K562 (cell line): Measurements from ENCODE around the gene ST6GALNAC3. TPM values are rescaled to one million over a fixed set of nuclear protein-coding genes. Genes with fewer than 3 reads are reported as not detected.

Experiments used
- MTF1 ChIP-seq: fragments of 250-450 bp; sonication (Bioruptor Pico); IDR thresholded peaks from 2 replicates; pipeline ENCODE4 v1.9.0; 2021; ENCODE audit warnings: moderate library complexity, mild to moderate bottlenecking, inconsistent platforms, borderline replicate concordance
- NKRF ChIP-seq: fragments of 450-650 bp; IDR thresholded peaks from 2 replicates; pipeline ENCODE4 v1.6.1; 2016; ENCODE audit warnings: borderline replicate concordance
- PHF21A ChIP-seq: fragments of 450-650 bp; IDR thresholded peaks from 2 replicates; pipeline ENCODE4 v1.6.1; 2017; ENCODE audit warnings: low read depth, borderline replicate concordance
- ZNF165 ChIP-seq: fragments of 250-450 bp; sonication (Bioruptor Pico); IDR thresholded peaks from 2 replicates; pipeline ENCODE4 v1.4.0; 2020; ENCODE audit warnings: borderline replicate concordance
- polyA plus RNA-seq, 8 experiments: library from polyadenylated mRNA; depleted of rRNA in 4 of 8; stranded (reverse) in 5 of 8; unstranded in 3 of 8; fragments of >200 nt; fragmentation: Nextera tagmentation in 2 of 8; fragmentation: Illumina TruSeq in 1 of 8; extraction: Ambion mirVana in 2 of 8; extraction: Trizol in 1 of 8; gene quantifications; 2 replicates each; pipeline versions ENCODE4 v1.2.1 to v1.2.3, GENCODE V29; 2011 to 2014; ENCODE audit warnings: inconsistent platforms in 1 of 8, missing spikeins in 1 of 8
- total RNA-seq, 7 experiments: library from RNA; depleted of rRNA in 6 of 7; stranded (reverse); fragments of >200 nt in 6 of 7; fragmentation: Illumina TruSeq in 2 of 7; extraction: Trizol in 2 of 7; gene quantifications; 2 replicates each; pipeline versions ENCODE4 v1.2.1 to v1.2.3, GENCODE V29; 2011 to 2021; ENCODE audit warnings: low replicate concordance in 1 of 7
- TF ChIP-seq, protein P1 (sequence below), 2 experiments: fragments of 450-650 bp; formaldehyde crosslinking in 1 of 2; IDR thresholded peaks; 2 replicates each; pipeline versions ENCODE4 v1.4.0 to v1.6.1; 2014 to 2020; ENCODE audit warnings: mild to moderate bottlenecking in 2 of 2, borderline replicate concordance in 1 of 2, low read depth in 1 of 2
- TF ChIP-seq, protein P2 (sequence below): fragments of 200-800 bp; sonication (Bioruptor generic); IDR thresholded peaks from 2 replicates; pipeline ENCODE4 v1.6.1; 2017; ENCODE audit warnings: missing genetic modification characterization, missing compliant biosample characterization

The ST6GALNAC3 gene
- total and polyA plus RNA-seq, 9 of the 15 experiments (the other 6 are each of a cell fraction or from before 2014, with no cell fraction given) = 0.04 to 0.29 (median 0.18) TPM; not detected in 6

DNA sequence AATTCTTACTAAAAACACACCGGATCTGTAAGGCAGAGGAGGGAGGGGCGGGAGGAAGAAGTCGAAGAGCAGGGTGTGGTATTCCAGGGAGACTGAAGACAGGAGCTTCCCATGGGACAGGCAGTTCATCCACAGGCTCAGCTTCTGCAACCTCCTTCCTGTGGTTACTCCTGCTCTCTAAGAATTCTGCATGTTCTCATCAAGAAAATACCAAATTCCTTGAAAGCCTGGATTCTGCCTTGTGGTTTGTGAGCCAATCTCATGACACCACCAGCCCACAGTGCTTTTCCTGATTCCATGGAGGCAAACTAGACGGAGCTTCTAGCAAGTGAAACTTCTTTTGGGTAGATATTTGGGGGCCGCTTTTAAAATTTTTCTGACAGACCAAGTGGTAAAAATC is 1.1 kb upstream of the ST6GALNAC3 start (continued):
- TF ChIP-seq, protein P1, sequence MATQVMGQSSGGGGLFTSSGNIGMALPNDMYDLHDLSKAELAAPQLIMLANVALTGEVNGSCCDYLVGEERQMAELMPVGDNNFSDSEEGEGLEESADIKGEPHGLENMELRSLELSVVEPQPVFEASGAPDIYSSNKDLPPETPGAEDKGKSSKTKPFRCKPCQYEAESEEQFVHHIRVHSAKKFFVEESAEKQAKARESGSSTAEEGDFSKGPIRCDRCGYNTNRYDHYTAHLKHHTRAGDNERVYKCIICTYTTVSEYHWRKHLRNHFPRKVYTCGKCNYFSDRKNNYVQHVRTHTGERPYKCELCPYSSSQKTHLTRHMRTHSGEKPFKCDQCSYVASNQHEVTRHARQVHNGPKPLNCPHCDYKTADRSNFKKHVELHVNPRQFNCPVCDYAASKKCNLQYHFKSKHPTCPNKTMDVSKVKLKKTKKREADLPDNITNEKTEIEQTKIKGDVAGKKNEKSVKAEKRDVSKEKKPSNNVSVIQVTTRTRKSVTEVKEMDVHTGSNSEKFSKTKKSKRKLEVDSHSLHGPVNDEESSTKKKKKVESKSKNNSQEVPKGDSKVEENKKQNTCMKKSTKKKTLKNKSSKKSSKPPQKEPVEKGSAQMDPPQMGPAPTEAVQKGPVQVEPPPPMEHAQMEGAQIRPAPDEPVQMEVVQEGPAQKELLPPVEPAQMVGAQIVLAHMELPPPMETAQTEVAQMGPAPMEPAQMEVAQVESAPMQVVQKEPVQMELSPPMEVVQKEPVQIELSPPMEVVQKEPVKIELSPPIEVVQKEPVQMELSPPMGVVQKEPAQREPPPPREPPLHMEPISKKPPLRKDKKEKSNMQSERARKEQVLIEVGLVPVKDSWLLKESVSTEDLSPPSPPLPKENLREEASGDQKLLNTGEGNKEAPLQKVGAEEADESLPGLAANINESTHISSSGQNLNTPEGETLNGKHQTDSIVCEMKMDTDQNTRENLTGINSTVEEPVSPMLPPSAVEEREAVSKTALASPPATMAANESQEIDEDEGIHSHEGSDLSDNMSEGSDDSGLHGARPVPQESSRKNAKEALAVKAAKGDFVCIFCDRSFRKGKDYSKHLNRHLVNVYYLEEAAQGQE (IDR thresholded peaks at IDR 0.05; ENCODE audit: borderline replicate concordance) = no peak
- TF ChIP-seq, protein P1 (CRISPR knock-in tag; IDR thresholded peaks at IDR 0.05; ENCODE audit: low read depth) = no peak
- no peak for TF ChIP-seq ZNF165
- TF ChIP-seq NKRF = no peak
- no peak for TF ChIP-seq MTF1
- no peak for TF ChIP-seq PHF21A
- TF ChIP-seq, protein P2, sequence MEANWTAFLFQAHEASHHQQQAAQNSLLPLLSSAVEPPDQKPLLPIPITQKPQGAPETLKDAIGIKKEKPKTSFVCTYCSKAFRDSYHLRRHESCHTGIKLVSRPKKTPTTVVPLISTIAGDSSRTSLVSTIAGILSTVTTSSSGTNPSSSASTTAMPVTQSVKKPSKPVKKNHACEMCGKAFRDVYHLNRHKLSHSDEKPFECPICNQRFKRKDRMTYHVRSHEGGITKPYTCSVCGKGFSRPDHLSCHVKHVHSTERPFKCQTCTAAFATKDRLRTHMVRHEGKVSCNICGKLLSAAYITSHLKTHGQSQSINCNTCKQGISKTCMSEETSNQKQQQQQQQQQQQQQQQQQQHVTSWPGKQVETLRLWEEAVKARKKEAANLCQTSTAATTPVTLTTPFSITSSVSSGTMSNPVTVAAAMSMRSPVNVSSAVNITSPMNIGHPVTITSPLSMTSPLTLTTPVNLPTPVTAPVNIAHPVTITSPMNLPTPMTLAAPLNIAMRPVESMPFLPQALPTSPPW = no peak
